CD14-positive monocyte (primary cell): ENCODE data around the gene ZNF385B. TPM values are rescaled to one million over a fixed set of nuclear protein-coding genes. Genes with fewer than 3 reads are reported as not detected.

Source experiments
- DNase-seq, 3 donors: peaks; one replicate each; pipeline ENCODE4 v3.0.0-alpha.2; 2011 to 2022
- H2AFZ ChIP-seq: 2 replicates; pipeline ENCODE4 v1.6.0; 2012; ENCODE audit warnings: mild to moderate bottlenecking, low read depth, low read length, inconsistent platforms; ENCODE audit not compliant: insufficient read depth, poor library complexity, severe bottlenecking
- H3K27ac ChIP-seq, 2 donors: 1 replicate in 1 of 2; 2 replicates in 1 of 2; pipeline ENCODE4 v1.5.1; 2012 to 2013; ENCODE audit warnings: low read length in 2 of 2, control low read depth in 1 of 2, inconsistent platforms in 1 of 2, low read depth in 1 of 2, mild to moderate bottlenecking in 1 of 2
- H3K27me3 ChIP-seq, 2 donors: one replicate each; pipeline versions ENCODE4 v1.6.0 to v1.6.1; 2011 to 2013; ENCODE audit warnings: low read length in 2 of 2; ENCODE audit not compliant: control insufficient read depth in 2 of 2, insufficient read depth in 2 of 2
- H3K36me3 ChIP-seq, 2 donors: replicated peaks in 1 of 2; 1 replicate in 1 of 2; 2 replicates in 1 of 2; pipeline versions ENCODE4 v1.5.1 to v1.6.1; 2012 to 2013; ENCODE audit warnings: low read length in 2 of 2, control low read depth in 1 of 2, inconsistent platforms in 1 of 2, mild to moderate bottlenecking in 1 of 2; ENCODE audit not compliant: insufficient read depth in 2 of 2, control insufficient read depth in 1 of 2
- H3K4me1 ChIP-seq, 2 donors: 1 replicate in 1 of 2; 2 replicates in 1 of 2; pipeline versions ENCODE4 v1.5.1 to v1.6.1; 2012 to 2013; ENCODE audit warnings: low read length in 2 of 2, control low read depth in 1 of 2, inconsistent platforms in 1 of 2, mild to moderate bottlenecking in 1 of 2, moderate library complexity in 1 of 2; ENCODE audit not compliant: insufficient read depth in 2 of 2, control insufficient read depth in 1 of 2
- H3K4me2 ChIP-seq: replicated peaks from 2 replicates; pipeline ENCODE3; 2012; ENCODE audit warnings: low read length, moderate library complexity, mild to moderate bottlenecking; ENCODE audit not compliant: poor library complexity, severe bottlenecking; ENCODE audit errors: extremely low read depth
- H3K4me3 ChIP-seq, 3 experiments: fragments of 200-600 bp in 1 of 3; sonication (generic) in 1 of 3; replicated peaks in 1 of 3; 1 replicate in 2 of 3; 2 replicates in 1 of 3; pipeline ENCODE4 v1.5.1; 2011 to 2013; ENCODE audit warnings: low read length in 3 of 3, mild to moderate bottlenecking in 3 of 3, control low read depth in 2 of 3, low read depth in 2 of 3, inconsistent platforms in 1 of 3, moderate library complexity in 1 of 3
- H3K79me2 ChIP-seq: 2 replicates; pipeline ENCODE4 v1.6.0; 2012; ENCODE audit warnings: mild to moderate bottlenecking, control low read depth, inconsistent platforms, low read length, moderate library complexity; ENCODE audit not compliant: insufficient read depth
- H3K9ac ChIP-seq: 2 replicates; pipeline ENCODE4 v1.6.0; 2017; ENCODE audit warnings: low read length, mild to moderate bottlenecking; ENCODE audit not compliant: insufficient read depth, poor library complexity, severe bottlenecking
- H3K9me3 ChIP-seq, 2 donors: replicated peaks in 1 of 2; 1 replicate in 1 of 2; 2 replicates in 1 of 2; pipeline versions ENCODE4 v1.5.1 to v1.6.1; 2012 to 2013; ENCODE audit warnings: low read length in 2 of 2, control low read depth in 1 of 2; ENCODE audit not compliant: control insufficient read depth in 1 of 2, insufficient read depth in 1 of 2
- H4K20me1 ChIP-seq: 2 replicates; pipeline ENCODE4 v1.6.0; 2012; ENCODE audit warnings: mild to moderate bottlenecking, low read length, control low read depth, moderate library complexity; ENCODE audit not compliant: insufficient read depth
- H3K27ac Mint-ChIP-seq, 7 donors: one replicate each; pipeline ENCODE4 v1.8.0; 2020; ENCODE audit warnings: mild to moderate bottlenecking in 7 of 7, mixed read lengths in 7 of 7, moderate library complexity in 6 of 7, inconsistent platforms in 2 of 7
- H3K27me3 Mint-ChIP-seq, 3 donors: one replicate each; pipeline ENCODE4 v1.8.0; 2021 to 2022; ENCODE audit warnings: low read depth in 3 of 3, mild to moderate bottlenecking in 3 of 3, mixed read lengths in 3 of 3, moderate library complexity in 3 of 3, inconsistent platforms in 1 of 3
- H3K36me3 Mint-ChIP-seq, 2 donors: one replicate each; pipeline ENCODE4 v1.8.0; 2020; ENCODE audit warnings: mixed read lengths in 2 of 2, inconsistent platforms in 1 of 2, mild to moderate bottlenecking in 1 of 2
- H3K4me1 Mint-ChIP-seq: one replicate; pipeline ENCODE4 v1.8.0; 2020; ENCODE audit warnings: mild to moderate bottlenecking, mixed read lengths
- H3K4me3 Mint-ChIP-seq, 2 donors: one replicate each; pipeline ENCODE4 v1.8.0; 2020; ENCODE audit warnings: mild to moderate bottlenecking in 2 of 2, mixed read lengths in 2 of 2, moderate library complexity in 1 of 2
- H3K9me3 Mint-ChIP-seq, 7 donors: one replicate each; pipeline ENCODE4 v1.8.0; 2020 to 2022; ENCODE audit warnings: mixed read lengths in 7 of 7, mild to moderate bottlenecking in 6 of 7, moderate library complexity in 6 of 7, inconsistent platforms in 2 of 7
- CTCF ChIP-seq: fragments of 200-600 bp; IDR thresholded peaks from one replicate; pipeline ENCODE4 v1.8.0; 2022; ENCODE audit warnings: antibody characterized with exemption, mild to moderate bottlenecking
- WGBS: methylation state at CpG from one replicate; pipeline ENCODE4 v1.1.5; 2013; ENCODE audit warnings: missing lambda C conversion rate; ENCODE audit not compliant: insufficient coverage; 5-methylcytosine and 5-hydroxymethylcytosine counted together
- intact Hi-C, 2 donors: fragments of 100-400 bp; cut with micrococcal nuclease; formaldehyde crosslinking; loops; one replicate each; pipeline versions ENCODE4 v1.15.0 to v1.15.1; 2023
- polyA plus RNA-seq, 3 donors: library from polyadenylated mRNA; depleted of rRNA in 1 of 3; unstranded in 2 of 3; stranded (reverse) in 1 of 3; fragments of 300-500 nt in 2 of 3; fragments of >200 nt in 1 of 3; fragmentation: Illumina TruSeq in 2 of 3; gene quantifications; 1 replicate in 2 of 3; 2 replicates in 1 of 3; pipeline ENCODE4 v1.2.3, GENCODE V29; 2012 to 2021

ZNF385B gene
- polyA plus RNA-seq, 3 donors: not detected

GRCh38 chr2:179446476-179447141 lies 414.8 kb downstream of the ZNF385B start:
- no peaks in the 10 kb centered on the region for H4K20me1 ChIP-seq
- intact Hi-C loops: no loop called here
- H3K4me2 ChIP-seq: no peak overlapping the region
- no peaks in the 10 kb centered on the region for H3K79me2 ChIP-seq
- peaks cover 0 to 3% (median 0%) of the 10 kb centered on the region in 7 donors for H3K9me3 Mint-ChIP-seq
- H3K27ac Mint-ChIP-seq: no peak overlapping the region
- H3K4me1 ChIP-seq: peaks cover 10 to 12% of the 10 kb centered on the region in 2 donors
- H3K36me3 Mint-ChIP-seq: no peaks in the 10 kb centered on the region
- 86% methylated on average over 1 of the region's 1 CpG for WGBS
- H3K4me1 Mint-ChIP-seq: peaks cover 19% of the 10 kb centered on the region
- H3K9me3 ChIP-seq: no peaks in the 10 kb centered on the region
- no peak for TF ChIP-seq CTCF
- no peaks in the 10 kb centered on the region for H3K27me3 Mint-ChIP-seq
- no peak overlapping the region for H3K9ac ChIP-seq
- no peak overlapping the region for H3K4me3 Mint-ChIP-seq
- H3K4me3 ChIP-seq: no peak overlapping the region
- H2AFZ ChIP-seq: no peak overlapping the region
- no peak for DNase-seq
- H3K36me3 ChIP-seq: no peaks in the 10 kb centered on the region
- no peaks in the 10 kb centered on the region for H3K27me3 ChIP-seq
- H3K27ac ChIP-seq: no peak overlapping the region

GRCh38 chr2:179444056-179444455 lies 417.4 kb downstream of the ZNF385B start:
- Mint-ChIP-seq H3K36me3 (no peaks in the 10 kb centered on the region), H3K4me1 (peaks cover 19% of the 10 kb centered on the region), H3K4me3 (no peak overlapping the region), H3K27ac (no peak overlapping the region), H3K27me3 (peaks cover 0 to under 1% (median 0%) of the 10 kb centered on the region in 3 donors), H3K9me3 (peaks cover 0 to 1% (median 0%) of the 10 kb centered on the region in 7 donors)
- WGBS: no CpG with 5 or more reads among the region's 3 CpGs
- Histone ChIP-seq H2AFZ (no peak overlapping the region), H3K9me3 (no peaks in the 10 kb centered on the region), H3K36me3 (no peaks in the 10 kb centered on the region), H3K9ac (no peak overlapping the region), H3K4me1 (peaks cover 10 to 12% of the 10 kb centered on the region in 2 donors), H3K27ac (no peak overlapping the region), H4K20me1 (no peaks in the 10 kb centered on the region), H3K79me2 (no peaks in the 10 kb centered on the region), H3K4me2 (no peak overlapping the region), H3K27me3 (no peaks in the 10 kb centered on the region), H3K4me3 (no peak overlapping the region)
- no peak for DNase-seq
- intact Hi-C loops: loop anchor here (5.0 kb wide), 2 partner anchors 222 to 227 kb away; no protein-coding TSS in a partner anchor
- TF ChIP-seq CTCF: no peak
